Activated CD8-positive, alpha-beta memory T cell treated with anti-CD3 and anti-CD28 coated beads for 4 hours (primary cell): Measurements from ENCODE around the gene TREX2.

Experiments used
- DNase-seq, 2 donors: peaks; one replicate each; pipeline ENCODE4 v3.0.0-alpha.2; 2020; ENCODE audit warnings: low read depth in 2 of 2

Gene TREX2, protein sequence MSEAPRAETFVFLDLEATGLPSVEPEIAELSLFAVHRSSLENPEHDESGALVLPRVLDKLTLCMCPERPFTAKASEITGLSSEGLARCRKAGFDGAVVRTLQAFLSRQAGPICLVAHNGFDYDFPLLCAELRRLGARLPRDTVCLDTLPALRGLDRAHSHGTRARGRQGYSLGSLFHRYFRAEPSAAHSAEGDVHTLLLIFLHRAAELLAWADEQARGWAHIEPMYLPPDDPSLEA

DNA sequence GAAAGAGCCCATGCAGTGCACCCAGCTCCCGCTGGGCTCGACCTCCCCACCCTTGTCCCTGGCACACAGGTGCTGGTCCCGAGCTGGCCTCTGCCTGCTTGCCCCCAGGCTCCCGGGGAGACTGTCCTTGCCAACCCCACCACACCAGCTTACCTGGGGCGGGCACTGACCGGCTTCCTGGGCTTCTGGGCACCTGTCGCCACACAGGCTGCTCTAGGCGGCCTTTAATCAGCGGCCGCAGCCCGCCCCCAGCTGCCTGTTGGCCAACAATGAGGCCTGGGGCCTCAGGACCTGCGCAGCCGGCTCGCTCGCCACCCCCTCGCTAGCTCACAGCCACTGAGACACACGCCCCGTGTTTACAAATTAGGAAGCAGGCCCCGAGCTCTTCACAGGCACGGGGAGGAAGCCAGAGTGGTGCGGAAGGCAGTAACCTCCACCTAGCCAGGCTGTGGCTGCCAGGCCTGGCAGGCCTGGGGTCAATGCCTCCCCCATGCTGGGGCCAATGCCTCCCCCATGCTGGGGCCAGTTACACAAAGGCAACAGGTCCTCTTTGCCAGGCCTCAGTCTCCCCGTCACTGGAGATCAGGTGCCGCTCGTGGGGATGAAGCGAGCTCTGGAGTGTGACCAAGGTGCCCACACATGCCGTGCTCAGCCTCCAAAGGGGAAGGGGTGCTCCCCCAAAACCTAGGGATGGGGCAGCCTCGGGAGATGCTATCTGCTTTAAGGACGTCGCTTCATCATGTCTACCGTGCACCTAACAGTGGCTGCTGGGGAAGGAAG, at the start of gene TREX2:
Gene TREX2, minus strand, starts transcription at position 201 of the 780 bp plus-strand sequence. CDS start 626 bp downstream, outside the sequence.
- DNase-seq: no peak

DNA sequence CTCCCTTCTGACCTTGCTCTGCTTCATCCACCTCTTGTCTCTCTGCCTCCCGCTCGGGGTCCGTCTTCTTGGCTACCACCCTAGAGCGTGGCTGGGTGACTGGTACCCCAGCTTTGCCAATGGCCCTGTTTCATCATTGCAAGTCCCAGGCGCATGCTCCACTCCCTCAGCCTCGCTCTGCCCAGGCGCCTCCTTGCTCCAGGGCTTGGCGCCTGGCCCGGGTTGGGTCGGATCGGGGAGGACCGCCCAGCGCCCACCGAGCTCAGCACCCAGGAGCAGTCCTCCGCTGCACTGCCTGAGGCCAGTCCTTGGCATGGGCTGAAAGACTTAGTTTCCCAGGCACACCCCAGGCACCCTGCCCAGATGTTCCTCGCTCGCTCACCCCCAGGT, 49.5 kb upstream of the TREX2 start:
- no peak for DNase-seq

DNA sequence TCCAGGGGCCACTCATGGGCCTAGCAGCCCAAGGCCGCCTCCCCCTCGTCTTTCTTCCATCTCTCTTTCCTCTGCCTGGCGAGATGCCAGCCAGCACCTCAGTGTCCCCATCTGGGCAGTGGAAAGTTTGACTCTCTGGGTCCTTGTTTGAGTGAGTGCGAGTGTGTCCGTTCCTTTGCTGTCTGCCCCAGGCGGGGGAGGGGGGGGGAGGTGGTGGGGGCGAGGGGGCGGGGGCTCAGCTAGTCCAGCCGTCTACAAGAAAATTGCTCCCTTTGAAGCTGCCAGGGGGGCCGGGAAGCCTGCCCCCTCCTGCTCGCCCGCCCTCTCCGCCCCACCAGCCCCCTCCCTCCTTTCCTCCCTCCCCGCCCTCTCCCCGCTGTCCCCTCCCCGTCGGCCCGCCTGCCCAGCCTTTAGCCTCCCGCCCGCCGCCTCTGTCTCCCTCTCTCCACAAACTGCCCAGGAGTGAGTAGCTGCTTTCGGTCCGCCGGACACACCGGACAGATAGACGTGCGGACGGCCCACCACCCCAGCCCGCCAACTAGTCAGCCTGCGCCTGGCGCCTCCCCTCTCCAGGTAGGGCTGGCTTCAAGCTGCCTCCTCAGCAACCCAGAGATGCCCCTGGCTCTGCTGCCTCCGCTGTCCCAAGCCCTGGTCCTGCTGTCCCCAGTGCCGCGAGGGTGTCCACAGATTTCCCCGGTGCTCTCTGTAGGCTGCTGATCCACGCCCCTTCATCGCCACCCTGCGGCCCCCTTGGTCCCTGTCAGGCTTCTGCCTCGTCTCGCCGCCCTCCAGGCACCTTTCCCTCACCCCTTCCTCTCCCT, 48.9 kb upstream of the TREX2 start, which contains the start of gene BGN:
Gene BGN, plus strand, starts transcription at position 440 of the 821 bp plus-strand sequence. CDS start 9,652 bp downstream, outside the sequence.
- DNase-seq: no peak

DNA sequence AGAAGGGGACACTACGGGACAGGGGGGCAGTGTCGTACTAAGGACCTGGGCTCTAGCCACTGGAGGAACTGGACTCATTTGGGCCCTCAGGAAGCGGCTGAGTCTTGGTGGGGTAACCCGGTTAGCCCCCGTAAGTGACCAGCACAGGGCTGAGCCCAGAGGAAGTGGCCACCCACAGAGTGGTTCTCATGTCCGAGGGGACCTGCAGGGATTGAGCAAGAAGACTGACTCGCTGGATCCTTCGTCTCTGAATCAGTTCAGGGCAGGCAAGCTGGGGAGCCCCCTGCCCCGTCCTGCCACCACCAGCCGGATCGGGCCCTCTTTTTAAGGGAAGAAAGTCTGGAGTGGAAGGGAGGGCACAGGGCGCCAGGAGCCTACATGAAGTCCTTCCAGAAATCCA, 48.2 kb upstream of the TREX2 start:
- DNase-seq: no peak

DNA sequence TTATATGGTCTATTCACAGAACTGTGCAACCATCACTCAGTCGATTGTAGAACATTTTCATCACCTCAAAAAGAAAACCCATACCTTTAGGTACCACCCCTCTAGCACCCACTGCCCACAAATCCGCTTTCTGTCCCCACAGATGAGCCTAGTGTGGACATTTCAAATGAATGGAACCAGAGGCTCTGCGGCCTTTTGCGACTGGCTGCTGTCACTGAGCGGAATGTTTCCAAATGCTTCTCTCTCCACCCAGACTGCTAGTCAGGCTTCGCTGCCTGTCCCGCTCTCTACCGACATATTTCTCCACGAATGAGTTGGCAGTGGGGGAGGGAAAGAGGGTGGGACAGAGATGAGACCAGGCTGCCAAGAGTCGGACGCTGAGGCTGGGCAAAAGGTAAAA, 47.2 kb upstream of the TREX2 start:
- no peak for DNase-seq

DNA sequence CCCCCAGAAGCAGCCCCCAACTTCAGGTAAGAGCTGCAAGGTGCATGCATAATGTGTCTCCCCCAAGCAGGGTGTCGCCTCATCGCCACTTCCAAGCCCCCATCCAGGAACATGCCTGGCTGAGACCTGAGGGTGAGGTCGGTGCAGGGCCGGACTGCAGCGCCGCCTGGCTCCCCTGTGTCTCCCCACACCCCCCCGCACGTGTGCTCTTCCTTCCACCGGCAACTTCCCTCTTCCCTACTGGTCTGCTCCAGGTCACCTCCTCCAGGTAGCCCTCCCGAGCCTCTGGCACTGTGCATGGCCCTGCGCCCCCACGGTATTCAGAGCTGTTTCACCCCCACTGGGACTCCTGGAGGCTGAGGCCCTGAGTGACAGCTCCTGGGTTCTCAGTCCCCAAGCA, 46.7 kb upstream of the TREX2 start:
- no peak for DNase-seq

DNA sequence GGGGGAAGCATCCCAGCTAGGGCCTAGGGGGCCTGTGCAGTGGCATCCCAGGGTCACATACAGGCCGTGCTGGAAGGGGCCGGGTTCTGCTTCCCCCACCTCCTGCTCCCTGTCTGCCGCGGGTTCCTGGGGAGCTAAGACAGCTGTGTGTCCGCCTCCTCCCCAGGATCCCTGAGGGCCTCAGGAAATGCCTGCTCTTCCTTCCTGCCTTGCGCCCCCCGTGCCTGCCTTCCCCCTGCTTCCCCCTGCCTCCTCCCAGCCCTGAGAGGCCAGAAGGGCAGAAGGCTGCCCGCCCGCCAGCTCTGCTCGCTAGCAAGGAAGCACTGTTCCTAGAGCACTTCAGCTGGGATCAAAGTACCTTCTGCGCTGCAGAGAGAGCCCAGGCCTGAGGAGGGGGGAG, 46.1 kb upstream of the TREX2 start:
- no peak for DNase-seq

DNA sequence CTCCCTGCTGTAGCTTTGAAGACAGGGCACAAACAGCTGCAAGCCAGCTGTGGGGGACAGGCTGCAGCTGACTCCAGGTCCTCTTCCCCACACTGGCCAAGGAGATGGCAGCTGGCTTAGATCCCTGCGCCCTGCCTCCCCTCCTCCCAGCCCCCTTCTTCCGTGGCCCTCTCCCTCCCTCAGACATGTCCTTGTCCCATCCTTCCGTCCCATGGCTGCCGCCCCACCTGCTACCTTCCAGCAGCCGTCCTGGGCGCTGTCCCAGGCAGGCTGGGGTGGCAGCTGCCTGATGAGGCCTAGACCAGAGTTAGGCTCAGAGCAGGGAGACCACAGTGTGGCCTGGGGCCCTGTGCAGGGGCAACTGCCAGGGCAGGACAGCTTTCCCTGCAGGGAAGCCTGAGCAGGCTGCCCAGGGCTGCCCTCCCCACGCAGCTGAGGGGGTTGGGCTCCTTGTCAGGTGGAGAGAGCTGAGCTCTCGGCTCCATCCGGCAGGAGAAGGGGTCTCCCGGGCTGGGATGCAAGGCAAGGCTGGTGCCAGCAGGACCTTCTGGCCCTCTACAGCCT, 45.6 kb upstream of the TREX2 start:
- DNase-seq: no peak

DNA sequence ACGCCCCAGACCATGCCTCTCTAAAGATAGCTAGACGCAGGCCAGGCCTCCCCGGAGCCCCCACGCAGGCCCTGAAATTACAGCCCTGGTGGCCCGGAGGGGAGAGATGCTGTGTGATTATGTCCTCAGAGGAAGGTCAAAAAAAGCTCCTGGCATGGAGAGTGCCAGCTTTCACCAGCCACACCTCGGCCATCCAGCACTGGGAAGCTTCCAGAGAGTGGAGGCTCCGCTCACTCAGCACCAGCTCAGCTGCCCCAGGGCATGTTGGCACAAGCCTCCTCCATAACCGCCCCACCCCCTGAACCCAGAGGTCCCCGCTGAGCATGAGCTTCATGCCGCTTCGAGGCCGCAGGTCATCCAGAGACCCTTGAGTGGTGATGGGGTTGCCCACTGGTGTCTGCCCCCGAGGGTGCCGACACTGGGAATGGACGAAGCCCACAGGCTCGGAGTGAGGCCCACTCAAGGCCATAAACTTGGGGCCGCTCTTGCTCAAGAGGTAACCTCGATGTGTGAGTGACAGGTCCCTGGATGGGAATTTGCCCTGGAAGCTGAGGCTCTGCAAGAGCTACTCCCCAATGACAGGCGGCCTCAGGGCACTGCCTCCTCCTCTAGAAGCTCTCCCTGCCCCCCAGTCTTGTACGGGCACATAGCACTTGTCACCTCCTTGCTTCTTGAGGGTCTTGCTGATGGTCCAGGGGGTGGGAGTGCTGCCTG, 44.5 kb upstream of the TREX2 start:
- no peak for DNase-seq

DNA sequence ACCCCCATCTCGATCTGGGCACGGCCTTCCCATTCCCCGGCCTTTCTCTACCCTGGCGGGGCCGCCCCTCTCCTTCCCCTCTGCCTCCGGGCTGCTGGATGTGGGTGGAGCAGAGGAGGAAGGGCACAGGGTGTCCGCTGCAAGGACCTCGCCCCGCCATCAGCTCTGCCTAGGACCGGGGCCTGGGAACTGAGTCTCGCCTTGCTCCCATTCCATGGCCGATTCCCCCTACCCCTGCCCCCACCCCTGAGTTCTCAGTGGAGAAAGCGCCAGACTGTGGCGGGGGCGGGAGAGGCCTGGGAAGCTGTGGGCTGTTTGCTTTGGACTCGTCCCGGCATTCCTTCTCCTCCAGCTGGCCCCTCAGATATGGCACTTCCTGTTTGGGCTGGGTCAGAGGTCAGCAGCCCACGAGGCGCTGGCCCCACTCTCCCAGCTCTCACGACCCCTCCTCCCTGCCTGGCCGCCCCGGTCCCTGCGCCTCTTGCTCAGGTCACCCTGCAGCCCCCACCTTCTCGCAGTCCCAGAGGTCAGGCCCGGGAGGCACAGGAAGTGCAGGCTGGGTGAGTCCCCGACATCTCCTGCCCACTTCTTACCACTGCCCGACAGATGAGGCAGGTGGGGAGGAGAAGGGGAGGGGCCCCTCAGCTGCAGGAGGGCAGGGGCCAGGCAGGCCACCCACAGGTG, 42.5 kb upstream of the TREX2 start:
- DNase-seq: no peak

DNA sequence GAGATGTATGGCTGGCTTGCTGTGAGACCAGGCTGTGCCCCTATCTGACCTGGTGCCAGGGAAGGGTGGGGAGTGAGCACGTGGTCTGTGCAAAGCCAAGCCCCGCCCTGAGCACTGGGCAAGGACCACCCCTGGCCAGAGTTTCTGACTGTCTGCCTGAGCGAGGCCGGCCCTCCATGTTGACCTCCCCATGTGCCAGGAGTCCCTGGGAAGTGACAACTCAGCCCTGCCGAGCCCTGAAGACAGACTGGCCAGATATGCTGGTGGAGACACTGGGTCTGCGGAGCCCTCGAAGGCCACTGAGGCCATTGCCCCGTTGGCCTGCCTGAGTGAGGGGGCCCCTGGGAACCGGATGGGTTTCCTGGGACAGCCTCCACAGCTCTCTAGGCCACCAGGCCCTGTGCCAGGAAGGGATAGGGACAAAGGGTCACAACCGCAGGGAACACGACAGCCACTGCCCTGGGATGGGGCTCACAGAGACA, 41.8 kb upstream of the TREX2 start:
- no peak for DNase-seq

DNA sequence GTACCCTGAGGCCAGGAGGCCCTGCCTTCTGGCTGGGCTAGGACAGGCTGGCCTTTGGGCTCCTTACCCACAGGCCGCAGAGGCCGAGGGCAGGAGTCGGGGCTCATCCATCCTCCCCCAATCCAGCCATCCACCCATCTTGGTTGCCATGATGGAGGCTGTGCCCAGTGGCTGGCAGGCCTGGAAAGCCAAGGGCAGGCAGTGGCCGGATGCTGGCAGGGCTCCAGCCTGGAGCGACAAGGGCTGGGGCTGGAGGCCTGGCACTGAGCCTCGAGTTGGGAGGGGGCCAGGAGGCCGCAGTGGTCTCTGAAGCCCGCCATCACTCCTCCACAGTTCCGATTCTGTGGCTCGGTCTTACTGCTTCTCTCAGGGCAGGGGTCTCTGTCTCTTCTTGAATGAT, 40.3 kb upstream of the TREX2 start:
- DNase-seq: no peak

DNA sequence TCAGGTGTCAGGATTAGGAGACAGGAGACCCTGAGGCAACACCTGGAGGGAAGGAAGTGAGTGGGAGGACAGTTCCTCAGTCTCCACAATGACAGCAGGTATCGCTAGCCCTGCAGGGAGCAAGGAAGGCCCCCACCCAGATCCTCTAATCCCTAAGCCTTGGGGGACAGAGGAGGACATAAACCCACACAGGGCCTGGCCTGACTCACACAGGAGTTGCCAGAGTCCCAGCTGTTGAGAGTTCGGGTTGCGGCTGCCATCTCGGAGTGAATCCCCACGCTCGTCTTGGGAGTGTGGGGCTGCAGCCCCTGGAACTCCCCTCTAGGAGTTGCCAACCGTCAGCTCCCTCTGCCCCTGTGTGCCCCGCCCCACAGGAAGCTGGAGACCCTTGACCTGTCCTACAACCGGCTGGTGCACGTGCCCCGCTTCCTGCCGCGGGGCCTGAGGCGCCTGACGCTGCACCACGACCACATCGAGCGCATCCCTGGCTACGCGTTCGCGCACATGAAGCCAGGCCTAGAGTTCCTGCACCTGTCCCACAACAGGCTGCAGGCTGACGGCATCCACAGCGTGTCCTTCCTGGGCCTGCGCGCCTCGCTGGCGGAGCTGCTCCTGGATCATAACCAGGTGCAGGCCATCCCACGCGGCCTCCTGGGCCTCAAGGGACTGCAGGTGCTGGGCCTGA, 39.7 kb upstream of the TREX2 start:
- DNase-seq: no peak

DNA sequence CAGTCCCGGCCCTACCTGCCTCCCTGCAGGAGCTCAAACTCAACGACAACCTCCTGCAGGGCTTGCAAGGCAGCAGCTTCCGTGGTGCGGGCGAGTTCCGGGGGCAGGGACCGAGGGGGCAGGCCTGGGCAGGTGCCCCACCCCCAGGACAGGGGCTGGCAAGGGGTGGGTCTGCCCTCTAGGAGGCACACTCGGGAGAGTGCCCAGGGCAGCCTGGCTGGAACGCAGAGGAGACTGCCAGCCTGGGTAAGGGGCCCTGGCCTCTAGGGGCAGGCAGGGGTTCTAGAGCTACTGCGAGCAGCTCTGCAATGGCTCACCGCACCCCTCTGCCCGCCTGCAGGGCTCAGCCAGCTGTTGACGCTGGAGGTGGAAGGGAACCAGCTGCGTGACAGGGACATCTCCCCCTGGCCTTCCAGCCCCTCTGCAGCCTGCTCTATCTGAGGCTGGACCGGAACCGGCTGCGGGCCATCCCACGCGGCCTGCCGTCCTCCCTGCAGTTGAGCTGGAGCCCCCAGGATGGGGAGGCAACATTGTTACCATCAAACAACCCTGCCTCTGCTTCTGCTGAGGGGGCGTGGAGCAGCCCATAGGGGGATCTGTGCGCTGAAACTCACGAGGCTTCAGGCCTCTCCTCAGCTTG, 36.6 kb upstream of the TREX2 start:
- no peak for DNase-seq

DNA sequence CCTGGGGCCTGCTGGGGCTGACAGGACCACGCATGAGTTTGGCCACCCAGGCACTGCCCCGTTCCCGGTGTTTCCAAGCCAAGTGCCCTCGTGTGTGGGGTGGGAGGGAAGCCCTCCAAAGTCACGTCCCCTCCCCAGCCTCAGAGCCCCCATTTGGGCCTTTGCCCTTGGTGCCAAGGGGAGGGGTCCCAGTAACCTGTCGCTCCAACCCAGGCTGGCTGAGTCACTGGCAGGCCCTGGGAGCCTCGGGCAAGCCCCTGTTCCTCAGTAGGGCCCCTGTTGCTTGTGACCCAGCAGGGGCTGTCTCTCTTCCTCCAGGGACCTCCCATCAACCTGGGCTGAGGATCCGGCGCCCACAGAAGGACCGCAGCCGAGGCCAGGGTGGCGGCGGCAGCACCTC, 35.2 kb upstream of the TREX2 start:
- no peak for DNase-seq

DNA sequence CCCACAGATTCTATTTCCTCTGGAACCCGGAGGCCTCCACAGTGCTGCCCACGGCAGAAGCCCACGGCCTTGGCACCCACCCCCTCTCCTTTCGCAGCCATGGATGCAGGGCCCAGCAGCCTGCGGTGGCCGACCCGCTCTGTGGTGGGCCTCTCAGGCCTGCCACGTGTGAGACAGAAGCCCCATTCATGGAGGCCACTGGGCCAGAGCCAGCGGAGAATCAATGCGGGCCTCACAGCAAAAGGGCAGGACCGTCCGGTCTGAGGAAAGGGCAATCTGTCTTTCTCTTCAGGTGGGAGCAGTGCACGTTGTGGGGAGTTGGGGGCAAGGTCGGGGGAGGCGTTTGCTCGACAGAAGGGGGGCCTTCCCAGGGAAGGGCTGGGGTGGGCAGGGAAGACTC, 32.9 kb upstream of the TREX2 start:
- DNase-seq: no peak

DNA sequence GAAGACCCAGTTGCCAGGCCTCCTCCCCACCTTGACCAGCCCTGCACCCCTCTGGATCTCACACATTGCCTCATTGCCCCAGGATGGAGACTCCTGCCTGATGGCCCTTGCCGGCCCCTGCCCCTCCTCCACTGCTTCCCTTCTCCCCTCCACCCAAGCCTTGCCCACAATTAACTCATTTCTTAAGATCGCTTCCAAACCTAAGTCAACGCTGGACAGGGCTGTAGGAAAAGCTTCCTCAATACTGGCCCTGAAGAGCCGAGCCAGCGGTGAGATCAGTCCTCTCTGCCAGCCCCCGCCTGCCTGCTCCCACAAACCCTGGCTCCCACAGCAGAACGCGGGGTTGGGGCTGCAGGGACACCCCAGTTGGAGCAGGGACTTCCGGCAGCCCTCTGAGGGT, 32.0 kb upstream of the TREX2 start:
- no peak for DNase-seq

DNA sequence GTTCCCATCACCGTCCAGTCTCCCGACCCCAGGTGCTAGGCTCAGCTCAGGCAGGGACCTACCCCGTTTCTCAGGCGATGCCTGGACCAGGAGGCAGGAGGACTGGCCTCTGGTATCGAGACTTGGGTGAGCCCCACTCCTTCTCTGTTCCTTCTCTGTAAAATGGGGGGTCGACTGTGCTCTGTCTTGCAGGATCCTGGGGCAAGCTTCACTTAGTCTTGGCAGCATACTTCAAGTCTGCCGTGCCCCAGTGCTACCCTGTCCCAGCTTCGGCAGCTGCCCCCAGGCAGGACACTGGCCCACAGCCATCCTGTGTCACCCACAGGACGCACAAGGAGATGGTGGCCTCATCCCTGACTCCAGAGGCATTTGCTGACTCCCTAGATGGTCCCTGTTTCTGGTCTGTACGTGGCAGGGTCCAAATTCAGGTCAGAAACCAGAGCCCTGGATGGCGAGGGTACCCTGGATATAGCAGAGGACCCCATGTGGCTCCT, 31.6 kb upstream of the TREX2 start:
- DNase-seq: no peak

DNA sequence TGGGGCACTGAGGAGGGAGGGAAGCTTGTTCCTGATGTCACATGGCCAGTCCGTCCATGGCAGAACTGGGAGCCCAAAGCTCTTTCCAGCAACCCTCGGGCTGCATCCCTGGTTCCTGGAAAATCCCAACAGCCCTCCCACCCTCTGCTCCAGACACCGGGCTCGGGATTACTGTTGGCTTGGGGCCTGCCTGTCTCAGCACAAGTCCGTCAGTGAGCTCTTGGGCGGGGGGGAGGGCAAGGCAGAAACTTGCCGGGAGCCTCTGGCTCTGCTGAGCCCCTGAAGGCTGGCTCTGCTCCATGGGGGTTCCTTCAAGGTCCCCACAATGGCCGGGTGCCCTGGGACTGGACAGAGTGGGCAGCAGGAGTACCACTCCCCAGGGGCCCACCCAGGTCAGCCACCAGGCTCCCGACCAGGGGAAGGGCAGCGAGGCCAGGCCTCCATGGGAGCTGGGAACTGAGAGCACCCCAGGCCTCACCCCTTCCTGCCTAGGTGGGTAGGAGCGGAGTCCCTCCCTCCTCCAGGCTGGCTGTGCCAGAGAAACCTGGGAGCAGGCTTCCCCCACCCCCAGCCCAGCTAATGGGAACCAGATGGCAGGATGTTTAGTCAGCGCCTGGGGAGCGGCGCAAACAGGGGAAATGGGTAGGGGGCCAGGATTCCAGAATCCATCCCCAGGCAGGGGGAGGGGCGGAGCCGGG, 31.0 kb upstream of the TREX2 start:
- DNase-seq: no peak
